HepG2 (cell line): ENCODE measurements around the gene MYL12B. TPM values are rescaled to one million over a fixed set of nuclear protein-coding genes. Genes with fewer than 3 reads are reported as not detected.

Experiments used
- ASH2L ChIP-seq: fragments of 300-600, 200-600 bp; sonication (generic); IDR thresholded peaks from 2 replicates; pipeline ENCODE4 v1.7.0; 2017; ENCODE audit warnings: low read depth, mild to moderate bottlenecking, moderate library complexity, mixed read lengths, low read length; ENCODE audit not compliant: insufficient read length
- ATF4 ChIP-seq, 2 experiments: fragments of 450-650 bp in 1 of 2; sonication (generic) in 1 of 2; formaldehyde crosslinking; IDR thresholded peaks; 2 replicates each; pipeline versions ENCODE4 v1.5.0 to v1.8.0; 2020 to 2022; ENCODE audit warnings: mild to moderate bottlenecking in 1 of 2, missing genetic modification reagents in 1 of 2
- CSRNP1 ChIP-seq: sonication (generic); formaldehyde crosslinking; IDR thresholded peaks from 2 replicates; pipeline ENCODE4 v1.8.1; 2023; ENCODE audit warnings: mild to moderate bottlenecking, missing genetic modification reagents
- DNMT1 ChIP-seq: sonication (generic); formaldehyde crosslinking; IDR thresholded peaks from 2 replicates; pipeline ENCODE4 v1.5.1; 2020; ENCODE audit warnings: mild to moderate bottlenecking, missing genetic modification reagents
- ELF3 ChIP-seq: IDR thresholded peaks from 2 replicates; pipeline ENCODE4 v1.6.1; 2016; ENCODE audit warnings: missing genetic modification reagents, missing compliant biosample characterization
- FOXA3 ChIP-seq: IDR thresholded peaks from 2 replicates; pipeline ENCODE4 v1.6.1; 2016; ENCODE audit warnings: missing genetic modification reagents, missing compliant biosample characterization
- GFI1 ChIP-seq: sonication (generic); formaldehyde crosslinking; IDR thresholded peaks from 2 replicates; pipeline ENCODE4 v1.5.0; 2020; ENCODE audit warnings: missing genetic modification reagents, mild to moderate bottlenecking, borderline replicate concordance
- HNF4A ChIP-seq: sonication (generic); formaldehyde crosslinking; IDR thresholded peaks from 2 replicates; pipeline ENCODE4 v1.4.0; 2020; ENCODE audit warnings: missing genetic modification reagents
- IRF2 ChIP-seq: IDR thresholded peaks from 2 replicates; pipeline ENCODE4 v1.6.1; 2018; ENCODE audit warnings: missing genetic modification reagents, missing compliant biosample characterization
- MTF2 ChIP-seq: sonication (generic); formaldehyde crosslinking; IDR thresholded peaks from 2 replicates; pipeline ENCODE4 v1.5.0; 2020; ENCODE audit warnings: missing genetic modification reagents, borderline replicate concordance
- MXI1 ChIP-seq: IDR thresholded peaks from 3 replicates; pipeline ENCODE4 v1.6.1; 2012; ENCODE audit warnings: low read depth, low read length, inconsistent platforms, borderline replicate concordance
- PHF8 ChIP-seq: sonication (generic); formaldehyde crosslinking; IDR thresholded peaks from 2 replicates; pipeline ENCODE4 v1.5.0; 2020; ENCODE audit warnings: missing genetic modification reagents
- TEAD3 ChIP-seq: optimal IDR thresholded peaks from 2 replicates; pipeline ENCODE3; 2016; ENCODE audit warnings: borderline replicate concordance
- ZMYM4 ChIP-seq: sonication (generic); formaldehyde crosslinking; IDR thresholded peaks from 2 replicates; pipeline ENCODE4 v1.8.1; 2023; ENCODE audit warnings: mild to moderate bottlenecking, missing genetic modification reagents
- ZNF414 ChIP-seq: sonication (generic); formaldehyde crosslinking; IDR thresholded peaks from 2 replicates; pipeline ENCODE4 v1.5.0; 2020; ENCODE audit warnings: missing genetic modification reagents
- ZNF512B ChIP-seq: sonication (generic); formaldehyde crosslinking; IDR thresholded peaks from 2 replicates; pipeline ENCODE4 v1.5.1; 2020; ENCODE audit warnings: missing genetic modification reagents, mild to moderate bottlenecking, borderline replicate concordance
- polyA plus RNA-seq, 8 experiments: library from polyadenylated mRNA; depleted of rRNA in 3 of 8; stranded (reverse) in 7 of 8; unstranded in 1 of 8; fragments of >200 nt; fragmentation: Illumina TruSeq in 4 of 8; extraction: Trizol in 4 of 8; gene quantifications; 2 replicates each; pipeline versions ENCODE4 v1.2.1 to v1.2.3, GENCODE V29; 2011 to 2016; ENCODE audit warnings: low read depth in 4 of 8, missing spikeins in 1 of 8, mixed read lengths in 1 of 8; ENCODE audit not compliant: insufficient read depth in 1 of 8
- total RNA-seq, 5 experiments: library from RNA; depleted of rRNA; stranded (reverse); fragments of >200 nt; fragmentation: Illumina TruSeq; extraction: Trizol; gene quantifications; 2 replicates each; pipeline ENCODE4 v1.2.3, GENCODE V29; 2016; ENCODE audit warnings: low read depth in 1 of 5
- TF ChIP-seq, protein P1 (sequence below): IDR thresholded peaks from 2 replicates; pipeline ENCODE4 v1.6.1; 2018; ENCODE audit warnings: missing genetic modification reagents

The MYL12B gene
- total and polyA plus RNA-seq, 2 of the 13 experiments (the other 11 are each of a cell fraction or from before 2014, with no cell fraction given), result 265 to 340 TPM

DNA sequence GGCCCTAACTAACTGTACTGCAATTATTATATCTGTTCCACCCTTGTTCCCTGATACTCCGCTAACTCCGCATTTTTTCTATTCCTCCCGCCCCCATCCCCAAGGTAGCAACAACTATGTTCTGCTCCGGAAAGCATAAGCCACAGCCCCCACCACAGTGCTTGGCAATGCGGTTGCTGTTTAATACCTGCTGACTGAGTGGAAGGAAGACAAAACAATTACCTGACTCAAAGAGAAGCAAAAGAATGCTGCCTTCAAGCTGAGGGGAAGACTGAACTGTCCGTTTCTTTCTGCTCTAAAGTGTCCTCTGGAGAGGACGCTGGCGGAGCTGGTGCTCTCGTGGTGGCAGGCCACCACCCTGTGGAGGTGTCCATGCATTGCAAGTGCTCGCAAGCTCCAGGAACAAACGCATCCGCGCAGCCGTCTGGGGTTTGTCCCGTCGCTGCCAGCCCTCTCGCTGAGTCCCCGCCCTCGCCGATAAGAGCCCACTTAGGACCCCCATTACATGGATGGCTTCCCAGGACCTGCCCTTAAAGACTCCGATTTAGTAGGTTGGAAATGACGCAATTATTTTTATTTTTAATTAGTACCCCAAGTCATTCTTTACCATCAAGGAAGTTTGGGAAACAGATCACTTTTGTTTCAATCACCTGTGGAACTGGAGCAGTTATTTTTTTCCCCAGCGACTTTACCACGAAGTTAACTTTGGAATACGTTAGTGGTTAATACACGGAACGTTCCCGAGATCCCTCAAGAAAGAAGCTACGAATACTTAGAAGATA, 15.9 kb upstream of the MYL12B start (continued):
- TF ChIP-seq PHF8 (peak; percentile 56; the same call in 1 of the 2 replicates), ZMYM4 (CRISPR knock-in tag) (peak; percentile 84), IRF2 (peak; percentile 81), HNF4A (CRISPR knock-in tag) (0 out of 2 replicates have a peak, but pooled peaks have one; percentile 16), GFI1 (CRISPR knock-in tag) (0 out of 2 replicates have a peak, but pooled peaks have one; percentile 46), MXI1 (peak; percentile 60; the same call in 1 of the 3 replicates), ELF3 (CRISPR knock-in tag) (peak; percentile 49), ASH2L (peak; percentile 57), FOXA3 (CRISPR knock-in tag) (peak; percentile 56; the same call in 1 of the 2 replicates), CSRNP1 (CRISPR knock-in tag) (peak; percentile 71; the same call in 1 of the 2 replicates), ATF4 (CRISPR knock-in tag; IDR thresholded peaks at IDR 0.05) (peak in 1 of 2 experiments; percentile 60; a peak in 2 of 4 replicates), DNMT1 (CRISPR knock-in tag) (peak; percentile 67; the same call in 1 of the 2 replicates), TEAD3 (CRISPR knock-in tag) (peak; percentile 76), ZNF414 (CRISPR knock-in tag) (0 out of 2 replicates have a peak, but pooled peaks have one; percentile 36), ZNF512B (0 out of 2 replicates have a peak, but pooled peaks have one; percentile 66), MTF2 (CRISPR knock-in tag) (peak; percentile 18; the same call in 1 of the 2 replicates)
- TF ChIP-seq, protein P1, sequence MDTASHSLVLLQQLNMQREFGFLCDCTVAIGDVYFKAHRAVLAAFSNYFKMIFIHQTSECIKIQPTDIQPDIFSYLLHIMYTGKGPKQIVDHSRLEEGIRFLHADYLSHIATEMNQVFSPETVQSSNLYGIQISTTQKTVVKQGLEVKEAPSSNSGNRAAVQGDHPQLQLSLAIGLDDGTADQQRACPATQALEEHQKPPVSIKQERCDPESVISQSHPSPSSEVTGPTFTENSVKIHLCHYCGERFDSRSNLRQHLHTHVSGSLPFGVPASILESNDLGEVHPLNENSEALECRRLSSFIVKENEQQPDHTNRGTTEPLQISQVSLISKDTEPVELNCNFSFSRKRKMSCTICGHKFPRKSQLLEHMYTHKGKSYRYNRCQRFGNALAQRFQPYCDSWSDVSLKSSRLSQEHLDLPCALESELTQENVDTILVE, result no peak; the same call in none of the 2 replicates
